ENCODE measurements around the gene SYT3. TPM values are rescaled to one million over a fixed set of nuclear protein-coding genes. Genes with fewer than 3 reads are reported as not detected.

SYT3 gene
- total RNA-seq, 1 donor from 2014 or later, result 2.5 TPM

DNA sequence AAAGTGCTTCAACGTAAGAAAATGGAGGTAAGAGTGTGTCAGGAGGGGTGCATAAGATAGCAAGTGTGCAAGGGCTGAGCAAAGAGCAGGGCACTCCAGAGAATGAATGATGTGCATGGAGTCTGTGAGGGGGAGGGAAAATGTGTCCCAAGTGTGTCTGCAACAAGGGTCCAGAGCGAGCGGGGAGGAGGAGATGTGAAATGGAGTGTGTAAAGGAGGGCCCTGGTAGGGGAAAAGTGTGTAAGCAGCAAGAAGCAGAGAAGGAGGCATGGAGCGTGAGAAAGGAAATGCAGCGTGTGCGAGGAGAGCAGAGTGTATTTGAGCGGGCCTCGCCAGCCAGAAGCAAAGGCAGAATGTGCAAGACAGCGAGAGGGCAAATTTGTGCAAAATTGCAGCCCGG is 21.3 kb upstream of the SYT3 start:
- Histone ChIP-seq H3K36me3 (no peaks in the 10 kb centered on the region), H3K27ac (no peak overlapping the region), H3K9me3 (no peaks in the 10 kb centered on the region), H3K4me3 (no peak overlapping the region), H3K27me3 (peaks cover 6% of the 10 kb centered on the region), H3K4me1 (peaks cover 20% of the 10 kb centered on the region)
- intact Hi-C loops (cut with DNase I), result no loop called here
- no peak for TF ChIP-seq POLR2AphosphoS5 (IDR thresholded peaks at IDR 0.05; ENCODE audit: insufficient read depth in 1 of 2, low read depth in 1 of 2)
- TF ChIP-seq POLR2A (IDR thresholded peaks at IDR 0.05), result no peak
- TF ChIP-seq, protein P1, sequence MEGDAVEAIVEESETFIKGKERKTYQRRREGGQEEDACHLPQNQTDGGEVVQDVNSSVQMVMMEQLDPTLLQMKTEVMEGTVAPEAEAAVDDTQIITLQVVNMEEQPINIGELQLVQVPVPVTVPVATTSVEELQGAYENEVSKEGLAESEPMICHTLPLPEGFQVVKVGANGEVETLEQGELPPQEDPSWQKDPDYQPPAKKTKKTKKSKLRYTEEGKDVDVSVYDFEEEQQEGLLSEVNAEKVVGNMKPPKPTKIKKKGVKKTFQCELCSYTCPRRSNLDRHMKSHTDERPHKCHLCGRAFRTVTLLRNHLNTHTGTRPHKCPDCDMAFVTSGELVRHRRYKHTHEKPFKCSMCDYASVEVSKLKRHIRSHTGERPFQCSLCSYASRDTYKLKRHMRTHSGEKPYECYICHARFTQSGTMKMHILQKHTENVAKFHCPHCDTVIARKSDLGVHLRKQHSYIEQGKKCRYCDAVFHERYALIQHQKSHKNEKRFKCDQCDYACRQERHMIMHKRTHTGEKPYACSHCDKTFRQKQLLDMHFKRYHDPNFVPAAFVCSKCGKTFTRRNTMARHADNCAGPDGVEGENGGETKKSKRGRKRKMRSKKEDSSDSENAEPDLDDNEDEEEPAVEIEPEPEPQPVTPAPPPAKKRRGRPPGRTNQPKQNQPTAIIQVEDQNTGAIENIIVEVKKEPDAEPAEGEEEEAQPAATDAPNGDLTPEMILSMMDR (IDR thresholded peaks at IDR 0.05), result no peak
- DNase-seq (ENCODE audit: extremely low spot score in 2 of 2), result no peak

DNA sequence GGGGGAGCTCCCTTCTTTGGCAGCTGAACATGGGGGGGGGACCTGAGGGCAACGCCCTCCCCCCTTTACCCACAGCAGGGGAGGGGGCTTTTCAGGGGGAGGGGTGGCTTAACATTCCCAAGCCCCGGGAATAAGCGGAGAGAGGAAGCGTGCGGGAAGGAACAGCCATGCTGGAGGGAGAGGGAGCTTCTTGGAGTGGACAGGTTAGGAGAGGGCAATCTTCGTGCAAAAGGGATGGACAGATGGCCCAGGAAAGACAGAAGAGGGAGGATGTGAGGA is 20.3 kb upstream of the SYT3 start:
- intact Hi-C loops (cut with DNase I), result no loop called here
- TF ChIP-seq, protein P1 (IDR thresholded peaks at IDR 0.05), result no peak
- TF ChIP-seq POLR2A (IDR thresholded peaks at IDR 0.05), result no peak
- TF ChIP-seq POLR2AphosphoS5 (IDR thresholded peaks at IDR 0.05; ENCODE audit: insufficient read depth in 1 of 2, low read depth in 1 of 2), result no peak
- H3K27ac ChIP-seq, result no peak overlapping the region

DNA sequence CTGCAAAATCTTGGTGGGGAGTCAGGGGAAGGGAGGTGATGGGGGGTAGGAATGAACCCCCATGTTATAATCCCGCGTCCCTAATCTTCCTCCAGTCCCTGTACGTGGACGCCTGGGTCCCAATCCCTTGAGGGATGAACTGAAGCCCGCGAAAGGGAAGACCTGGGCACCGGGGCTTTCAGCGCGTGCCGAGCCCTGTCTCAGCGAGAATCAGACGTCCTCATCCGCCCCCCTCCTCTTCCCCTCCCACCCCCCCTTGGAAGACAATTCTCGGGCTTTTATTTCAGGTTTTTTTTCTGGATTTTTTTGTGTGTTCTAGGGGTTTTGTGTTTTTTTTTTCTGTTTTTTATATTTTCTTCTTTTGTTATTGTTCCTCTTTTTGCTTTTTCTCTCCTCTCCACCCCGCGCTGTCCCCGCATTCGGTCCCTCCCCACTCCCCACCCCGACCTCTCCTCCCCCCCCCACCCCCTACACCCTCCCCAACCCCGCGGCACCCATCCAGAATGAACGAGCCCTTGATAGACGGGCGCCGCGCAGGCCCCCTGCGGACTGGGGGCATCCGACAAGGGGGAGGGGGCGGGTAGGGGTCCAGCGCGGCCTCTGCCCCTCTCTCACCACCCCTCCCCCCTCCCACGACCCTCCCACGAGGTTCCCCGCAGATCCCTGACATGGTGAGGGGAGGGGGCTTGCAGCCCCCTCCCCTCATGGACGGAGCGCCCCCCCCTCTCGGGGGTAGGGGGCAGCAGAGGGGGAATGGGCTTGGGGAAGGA is 19.8 kb upstream of the SYT3 start:
- Histone ChIP-seq H3K27ac (no peak overlapping the region), H3K4me3 (peak overlapping the region; percentile 20 to 34), H3K36me3 (no peaks in the 10 kb centered on the region), H3K27me3 (peaks cover 6% of the 10 kb centered on the region), H3K9me3 (no peaks in the 10 kb centered on the region), H3K4me1 (peaks cover 19% of the 10 kb centered on the region)
- no peak for DNase-seq (ENCODE audit: extremely low spot score in 2 of 2)
- intact Hi-C loops (cut with DNase I), result no loop called here
- no peak for TF ChIP-seq POLR2AphosphoS5 (IDR thresholded peaks at IDR 0.05; ENCODE audit: insufficient read depth in 1 of 2, low read depth in 1 of 2)
- TF ChIP-seq, protein P1 (IDR thresholded peaks at IDR 0.05), result no peak
- TF ChIP-seq POLR2A (IDR thresholded peaks at IDR 0.05), result no peak

More for the DNA sequence above, 20.3 kb upstream of the SYT3 start:
- H3K4me3 ChIP-seq, result no peak overlapping the region
- H3K4me1 ChIP-seq, result peaks cover 19% of the 10 kb centered on the region
- no peaks in the 10 kb centered on the region for H3K9me3 ChIP-seq
- H3K27me3 ChIP-seq, result peaks cover 6% of the 10 kb centered on the region
- DNase-seq (ENCODE audit: extremely low spot score in 2 of 2), result no peak
- no peaks in the 10 kb centered on the region for H3K36me3 ChIP-seq

DNA sequence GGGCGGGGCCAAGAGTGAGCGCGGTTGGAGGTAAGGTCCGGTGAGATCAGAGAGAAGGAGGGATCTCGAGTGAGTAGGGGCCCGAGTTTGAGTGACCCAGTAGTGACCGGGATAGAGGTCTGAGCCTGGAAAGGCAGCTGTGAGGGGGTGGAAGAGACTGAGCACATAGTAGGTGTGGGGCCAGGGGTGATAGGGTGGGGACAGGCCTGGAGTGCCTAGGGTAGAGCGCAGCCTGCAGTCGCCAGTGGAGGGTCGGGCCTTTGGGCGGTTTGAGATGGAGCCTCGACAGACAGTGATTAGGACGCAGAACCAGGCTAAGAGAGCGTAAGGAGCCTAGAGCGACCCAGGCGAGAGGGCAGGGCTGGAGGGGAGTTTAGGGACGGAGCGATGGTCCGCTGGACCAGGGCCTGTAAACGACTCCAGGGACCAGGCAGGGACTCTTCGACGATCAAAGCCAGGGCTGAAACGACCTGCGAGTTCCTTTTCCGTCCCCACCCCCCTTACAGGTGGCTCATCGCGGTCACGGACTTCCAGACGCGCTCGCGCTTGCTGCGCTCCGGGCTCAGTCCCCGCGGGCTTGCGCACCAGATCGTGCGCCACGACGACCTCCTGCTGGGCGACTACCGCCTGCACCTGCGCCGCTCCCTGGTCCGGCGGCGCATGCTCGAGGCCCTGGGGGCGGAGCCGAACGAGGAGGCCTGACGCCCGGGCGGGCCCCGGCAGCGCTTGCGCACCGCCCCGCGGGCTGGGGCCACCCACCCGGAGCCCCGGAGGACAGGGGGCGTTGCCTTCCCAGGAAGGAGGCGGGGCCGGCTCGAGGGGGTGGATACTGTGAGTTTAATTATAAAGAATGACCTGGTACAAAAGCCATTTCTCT is 19.0 kb upstream of the SYT3 start:
- no peaks in the 10 kb centered on the region for H3K9me3 ChIP-seq
- no peak for DNase-seq (ENCODE audit: extremely low spot score in 2 of 2)
- H3K4me1 ChIP-seq, result peaks cover 19% of the 10 kb centered on the region
- intact Hi-C loops (cut with DNase I), result no loop called here
- TF ChIP-seq POLR2A (IDR thresholded peaks at IDR 0.05) (peak in 1 of 2 donors; percentile 10), POLR2AphosphoS5 (IDR thresholded peaks at IDR 0.05; ENCODE audit: insufficient read depth in 1 of 2, low read depth in 1 of 2) (peak in 1 of 2 donors; percentile 31)
- TF ChIP-seq, protein P1 (IDR thresholded peaks at IDR 0.05), result no peak
- no peak overlapping the region for H3K27ac ChIP-seq
- H3K36me3 ChIP-seq, result no peaks in the 10 kb centered on the region
- H3K4me3 ChIP-seq, result peak overlapping the region; percentile 20 to 34
- peaks cover 6% of the 10 kb centered on the region for H3K27me3 ChIP-seq
